H1 (cell line): Measurements from ENCODE around the gene IFT81. TPM values are rescaled to one million over a fixed set of nuclear protein-coding genes. Genes with fewer than 3 reads are reported as not detected.
A peak's percentile ranks its signal among the peaks of the same experiment; 100 is the strongest.

Experiments
- CBX5 ChIP-seq: fragments of 300-800, 300-1000 bp; sonication (generic); IDR thresholded peaks from 2 replicates; pipeline ENCODE4 v1.7.1; 2016; ENCODE audit warnings: antibody characterized with exemption, low read length, low read depth
- CEBPB ChIP-seq: IDR thresholded peaks from 2 replicates; pipeline ENCODE4 v1.6.1; 2012; ENCODE audit warnings: low read depth, low read length
- CREB1 ChIP-seq: IDR thresholded peaks from 2 replicates; pipeline ENCODE4 v1.6.1; 2012; ENCODE audit warnings: inconsistent platforms
- E2F6 ChIP-seq: IDR thresholded peaks from 2 replicates; pipeline ENCODE4 v1.6.1; 2012; ENCODE audit warnings: inconsistent platforms
- KDM5A ChIP-seq: fragments of 200-600 bp; IDR thresholded peaks from 2 replicates; pipeline ENCODE4 v1.7.1; 2012; ENCODE audit warnings: mild to moderate bottlenecking, low read length, inconsistent platforms, mixed read lengths
- MAFK ChIP-seq: IDR thresholded peaks from 2 replicates; pipeline ENCODE4 v1.6.1; 2012; ENCODE audit warnings: low read depth, mild to moderate bottlenecking, improper control_type of control experiment, low read length
- POLR2A ChIP-seq, 2 experiments: IDR thresholded peaks; 1 replicate in 1 of 2; 2 replicates in 1 of 2; pipeline ENCODE4 v1.6.1; 2011; ENCODE audit warnings: low read depth in 2 of 2, low read length in 2 of 2, mild to moderate bottlenecking in 2 of 2; ENCODE audit errors: control extremely low read depth in 1 of 2
- RNF2 ChIP-seq: fragments of 200-900, 300-1000 bp; sonication (generic); IDR thresholded peaks from 2 replicates; pipeline ENCODE4 v1.7.1; 2016; ENCODE audit warnings: borderline replicate concordance, low read depth, mild to moderate bottlenecking, antibody characterized with exemption, low read length; ENCODE audit not compliant: poor library complexity, severe bottlenecking; ENCODE audit errors: missing control alignments
- SIN3A ChIP-seq, 2 experiments: IDR thresholded peaks in 1 of 2; conservative IDR thresholded peaks in 1 of 2; 2 replicates each; pipeline ENCODE4 v1.6.1; 2011 to 2012; ENCODE audit warnings: low read length in 2 of 2, improper control_type of control experiment in 1 of 2, low read depth in 1 of 2, mild to moderate bottlenecking in 1 of 2
- SP4 ChIP-seq: IDR thresholded peaks from 2 replicates; pipeline ENCODE4 v1.6.1; 2012; ENCODE audit warnings: low read length, inconsistent platforms
- SUZ12 ChIP-seq: fragments of 200-600 bp; sonication (generic); IDR thresholded peaks from 2 replicates; pipeline ENCODE4 v1.6.1; 2012; ENCODE audit warnings: mild to moderate bottlenecking, inconsistent platforms, low read length, moderate library complexity, mixed read lengths
- TAF1 ChIP-seq: IDR thresholded peaks from 2 replicates; pipeline ENCODE4 v1.6.1; 2011; ENCODE audit warnings: mild to moderate bottlenecking, low read depth, low read length
- USF2 ChIP-seq: IDR thresholded peaks from 2 replicates; pipeline ENCODE4 v1.6.1; 2011; ENCODE audit warnings: low read length, improper control_type of control experiment
- polyA plus RNA-seq, 7 experiments: library from polyadenylated mRNA; depleted of rRNA in 3 of 7; stranded (reverse) in 5 of 7; unstranded in 2 of 7; fragments of >200 nt in 5 of 7; fragments of 200-250 nt in 2 of 7; gene quantifications; 1 replicate in 5 of 7; 2 replicates in 1 of 7; 4 replicates in 1 of 7; pipeline versions ENCODE4 v1.2.1 to v1.2.3, GENCODE V29; 2011 to 2013; ENCODE audit warnings: missing spikeins in 2 of 7, mixed read lengths in 2 of 7
- total RNA-seq: library from RNA; stranded (reverse); fragmentation: NEBNext Ultra II Directional; extraction: Animal tissue kit (Norgen Biotek cat#: 25700); gene quantifications from 2 replicates; pipeline ENCODE4 v1.2.1, GENCODE V29; 2021

Gene IFT81
- total and polyA plus RNA-seq, 2 of the 8 experiments (the other 6 are each of a cell fraction or from before 2014, with no cell fraction given): 4.1 to 14.5 TPM

- no peak for TF ChIP-seq MAFK
- no peak for TF ChIP-seq POLR2A (IDR thresholded peaks at IDR 0.05; ENCODE audit: control extremely low read depth in 1 of 2, low read depth in 2 of 2, low read length in 2 of 2)
- TF ChIP-seq TAF1: 0 out of 2 replicates have a peak, but pooled peaks have one; percentile 4
- no peak for TF ChIP-seq CBX5
- TF ChIP-seq USF2: peak; percentile 49
- no peak for TF ChIP-seq SUZ12
- TF ChIP-seq CREB1: no peak
- peak; percentile 89 for TF ChIP-seq E2F6
- no peak for TF ChIP-seq SP4
- no peak for TF ChIP-seq RNF2
- TF ChIP-seq SIN3A (conservative IDR thresholded peaks at IDR 0.05 in 1 of 2, IDR thresholded peaks at IDR 0.05 in 1 of 2; ENCODE audit: low read depth in 1 of 2, low read length in 2 of 2): no peak
- no peak for TF ChIP-seq KDM5A
- TF ChIP-seq CEBPB: no peak
Measured at GRCh38 chr12:110123919-110124268, 263 bp upstream of the IFT81 start (continued).
